ENCODE measurements around the gene ATRNL1.
"Not testable (repeated sequence)": the region's sequence is repeated elsewhere in the genome, so short reads cannot be mapped to it uniquely, and the experiment has no call there.

The ATRNL1 gene

GRCh38 chr10:115827231-115828009 lies 734.3 kb downstream of the ATRNL1 start:
- no peak overlapping the region for H3K4me3 ChIP-seq (ENCODE audit: low read depth, low read length)
- TF ChIP-seq CTCF (IDR thresholded peaks at IDR 0.05; ENCODE audit: insufficient read depth, low read length, missing control alignments) = no peak
- ChIA-PET POLR2A (interaction anchor here (0.6 kb wide), 1 partner anchor 230 kb away, joined by 3 read pairs; no protein-coding TSS in a partner anchor), CTCF (interaction anchor here (5.2 kb wide), 1 partner anchor 460 kb away, joined by 45 read pairs; no protein-coding TSS in a partner anchor)
- DNase-seq (ENCODE audit: low read depth, low spot score) = no peak

DNA sequence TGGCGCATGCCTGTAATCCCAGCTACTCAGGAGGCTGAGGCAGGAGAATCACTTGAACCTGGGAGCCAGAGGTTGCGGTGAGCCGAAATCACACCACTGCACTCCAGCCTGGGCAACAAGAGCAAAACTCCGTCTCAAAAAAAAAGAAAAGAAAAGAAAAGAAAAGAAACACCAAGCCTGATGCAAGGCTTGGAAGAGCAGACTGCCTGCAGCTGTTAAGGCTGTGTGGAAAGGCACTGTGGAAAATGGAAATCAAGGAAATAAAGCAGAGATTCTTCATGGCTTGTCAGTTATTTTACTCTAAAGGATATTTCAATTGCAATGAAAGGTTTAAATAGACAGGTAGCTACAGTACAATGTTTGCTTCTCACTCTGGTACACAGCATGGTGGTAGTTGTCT lies 735.0 kb downstream of the ATRNL1 start:
- POLR2A ChIA-PET = interaction anchor here (0.6 kb wide), 1 partner anchor 230 kb away, joined by 3 read pairs; no protein-coding TSS in a partner anchor
- CTCF ChIA-PET = interaction anchor here (1.2 to 5.2 kb wide), 2 partner anchors 16 to 459 kb away, joined by 3 to 45 read pairs; no protein-coding TSS in a partner anchor
- DNase-seq (ENCODE audit: low read depth, low spot score); H3K4me3 ChIP-seq (ENCODE audit: low read depth, low read length): not testable (repeated sequence)

- POLR2A ChIA-PET = no interaction called here
- DNase-seq (ENCODE audit: low read depth, low spot score) = peak; percentile 55
- CTCF ChIA-PET = interaction anchor here (0.6 to 5.2 kb wide), 8 partner anchors 15 to 458 kb away, joined by 3 to 45 read pairs (median 3); no protein-coding TSS in a partner anchor
- TF ChIP-seq CTCF (IDR thresholded peaks at IDR 0.05; ENCODE audit: insufficient read depth, low read length, missing control alignments) = peak; percentile 27
- no peak overlapping the region for H3K4me3 ChIP-seq (ENCODE audit: low read depth, low read length)
Measured at GRCh38 chr10:115829521-115830205, 736.5 kb downstream of the ATRNL1 start.

- POLR2A ChIA-PET = no interaction called here
- no peak overlapping the region for H3K4me3 ChIP-seq (ENCODE audit: low read depth, low read length)
- peak; percentile 38 for DNase-seq (ENCODE audit: low read depth, low spot score)
- CTCF ChIA-PET = interaction anchor here (0.6 to 5.2 kb wide), 7 partner anchors 18 to 457 kb away, joined by 3 to 45 read pairs (median 3); no protein-coding TSS in a partner anchor
- no peak for TF ChIP-seq CTCF (IDR thresholded peaks at IDR 0.05; ENCODE audit: insufficient read depth, low read length, missing control alignments)
Measured at GRCh38 chr10:115830265-115830970, 737.3 kb downstream of the ATRNL1 start.

DNA sequence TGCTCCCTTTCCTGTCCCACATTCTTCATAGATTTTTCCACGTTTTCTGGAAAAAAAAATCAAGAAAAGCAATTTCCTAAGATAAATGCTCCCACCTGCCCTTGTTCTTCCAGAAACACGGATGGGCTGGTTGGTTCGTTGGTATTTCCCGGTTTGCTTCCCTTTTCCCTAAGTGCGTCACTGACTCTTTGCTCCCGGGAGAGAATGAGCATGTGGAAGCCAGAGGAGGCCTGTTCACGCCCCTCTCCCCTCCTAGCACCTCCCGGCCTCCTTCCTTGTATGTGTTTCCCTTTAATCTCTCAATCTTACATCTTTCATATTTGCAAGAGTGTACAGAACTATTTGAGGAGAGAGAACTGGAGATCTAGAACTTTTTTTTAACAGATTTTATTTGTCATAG lies 737.9 kb downstream of the ATRNL1 start:
- POLR2A ChIA-PET = no interaction called here
- no peak overlapping the region for H3K4me3 ChIP-seq (ENCODE audit: low read depth, low read length)
- no peak for TF ChIP-seq CTCF (IDR thresholded peaks at IDR 0.05; ENCODE audit: insufficient read depth, low read length, missing control alignments)
- CTCF ChIA-PET = interaction anchor here (1.0 to 5.2 kb wide), 5 partner anchors 18 to 456 kb away, joined by 3 to 45 read pairs (median 3); no protein-coding TSS in a partner anchor
- DNase-seq (ENCODE audit: low read depth, low spot score) = no peak

GRCh38 chr10:115833119-115833518 lies 740.0 kb downstream of the ATRNL1 start:
- CTCF ChIA-PET = no interaction called here
- no peak for TF ChIP-seq CTCF (IDR thresholded peaks at IDR 0.05; ENCODE audit: insufficient read depth, low read length, missing control alignments)
- POLR2A ChIA-PET = no interaction called here

More at GRCh38 chr10:115833119-115833518, 740.0 kb downstream of the ATRNL1 start:
- DNase-seq (ENCODE audit: low read depth, low spot score) = no peak
- no peak overlapping the region for H3K4me3 ChIP-seq (ENCODE audit: low read depth, low read length)
